Activated T-cell treated with anti-CD3 and anti-CD28 coated beads for 4 hours (primary cell): ENCODE results near the gene INSIG1.

ENCODE experiments used
- DNase-seq: peaks from one replicate; pipeline ENCODE4 v3.0.0-alpha.2; 2020

The INSIG1 gene

DNA sequence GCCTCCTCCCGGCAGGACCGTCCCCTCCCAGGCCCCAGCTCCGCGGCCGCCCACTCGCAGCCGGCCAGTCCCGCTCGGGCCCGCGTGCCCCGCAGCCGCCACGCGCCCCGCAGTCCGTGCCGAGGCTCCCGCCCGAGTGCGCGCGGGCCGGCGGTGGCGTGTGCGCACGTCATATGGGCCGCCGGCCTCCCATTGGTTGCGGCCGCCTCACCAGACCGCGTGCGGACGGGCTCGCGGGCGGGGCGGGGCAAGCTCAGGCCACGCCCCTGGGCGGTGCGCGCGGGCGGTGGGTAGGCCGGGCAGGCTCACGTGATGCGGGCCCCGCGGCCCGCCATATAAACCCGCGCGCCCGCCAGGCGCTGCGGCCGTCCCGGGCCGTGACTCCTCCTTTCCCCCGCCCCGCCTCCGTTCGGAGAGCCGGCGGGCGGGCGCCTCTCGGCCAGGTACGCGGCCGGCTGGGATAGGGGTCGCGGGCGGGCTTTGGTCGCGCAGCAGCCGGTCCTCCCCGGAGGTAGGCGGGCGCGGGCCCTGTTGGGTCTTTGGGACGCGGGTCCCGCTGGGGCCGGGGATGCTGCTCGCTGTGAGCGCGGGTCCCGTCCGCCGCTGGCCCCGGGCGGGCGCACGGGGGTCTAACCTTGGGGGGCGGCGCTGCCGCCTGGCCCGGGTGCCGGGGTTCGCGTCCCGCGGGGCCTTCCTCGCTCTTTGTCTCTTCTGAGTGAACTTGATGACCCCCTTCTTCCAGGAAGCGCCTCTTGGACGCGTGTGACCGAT, at the start of gene INSIG1:
Gene INSIG1, plus strand, starts transcription at position 362 of the 771 bp plus-strand sequence. Its CDS starts 408 bp downstream, at position 770.
- peak; percentile 86 for DNase-seq

DNA sequence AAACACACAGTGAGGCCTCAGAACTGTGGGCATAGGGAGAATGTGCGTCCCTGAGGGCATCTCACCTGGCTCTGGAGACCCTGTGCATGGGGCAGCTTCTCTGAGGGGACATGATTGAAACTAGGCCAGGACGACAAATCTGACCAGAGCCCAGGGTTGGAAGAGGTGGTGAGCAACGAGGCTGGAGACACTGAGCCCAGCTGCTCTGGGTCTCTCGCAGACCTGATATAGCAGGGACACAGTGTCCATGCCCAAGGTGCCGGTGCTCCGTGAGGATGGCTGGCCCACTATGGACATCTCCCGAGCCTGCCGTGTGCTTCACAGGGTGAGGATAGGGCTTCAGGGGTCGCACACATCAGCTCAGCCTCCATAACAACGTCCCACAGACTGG, 49.3 kb upstream of the INSIG1 start:
- DNase-seq, result no peak

DNA sequence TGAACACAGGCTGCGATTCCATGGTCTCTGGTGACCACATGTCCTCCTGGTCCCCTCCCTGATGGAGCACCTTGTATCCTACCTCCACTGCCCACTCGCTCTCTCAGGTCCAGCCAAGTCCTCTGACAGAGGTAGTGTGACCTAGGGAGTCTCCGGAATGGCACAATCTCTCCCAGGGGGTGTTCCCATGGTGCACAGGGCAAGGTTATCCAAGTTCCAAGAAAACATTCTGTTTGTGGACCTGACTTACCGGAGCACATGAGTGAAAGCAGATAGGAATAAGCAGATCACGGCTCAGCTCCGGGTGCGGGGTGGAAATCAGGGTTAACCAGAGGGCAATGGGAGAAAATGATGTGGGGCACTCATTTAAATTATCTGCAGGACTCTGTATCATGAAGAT, 45.8 kb upstream of the INSIG1 start:
- no peak for DNase-seq

DNA sequence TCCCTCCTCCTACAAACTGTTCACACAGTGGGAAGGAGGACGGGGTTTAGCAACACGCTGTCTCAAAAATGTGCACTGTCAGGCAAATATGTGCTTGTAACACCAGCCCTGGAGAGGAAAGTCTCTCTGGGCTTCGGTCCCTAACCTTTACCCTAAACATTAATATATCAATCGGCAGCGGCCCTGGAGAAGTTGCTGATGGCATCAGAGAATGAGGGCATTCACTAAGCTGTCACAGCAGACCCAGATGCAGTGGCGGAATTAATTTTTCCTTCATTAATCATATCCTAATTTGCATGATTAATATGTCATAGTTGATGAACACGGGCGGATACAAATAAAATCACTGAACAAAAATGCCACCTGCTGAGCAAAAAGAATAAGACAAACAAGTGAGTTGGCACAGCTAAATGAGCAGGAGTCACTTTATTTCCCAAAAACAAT, 45.2 kb upstream of the INSIG1 start:
- no peak for DNase-seq

DNA sequence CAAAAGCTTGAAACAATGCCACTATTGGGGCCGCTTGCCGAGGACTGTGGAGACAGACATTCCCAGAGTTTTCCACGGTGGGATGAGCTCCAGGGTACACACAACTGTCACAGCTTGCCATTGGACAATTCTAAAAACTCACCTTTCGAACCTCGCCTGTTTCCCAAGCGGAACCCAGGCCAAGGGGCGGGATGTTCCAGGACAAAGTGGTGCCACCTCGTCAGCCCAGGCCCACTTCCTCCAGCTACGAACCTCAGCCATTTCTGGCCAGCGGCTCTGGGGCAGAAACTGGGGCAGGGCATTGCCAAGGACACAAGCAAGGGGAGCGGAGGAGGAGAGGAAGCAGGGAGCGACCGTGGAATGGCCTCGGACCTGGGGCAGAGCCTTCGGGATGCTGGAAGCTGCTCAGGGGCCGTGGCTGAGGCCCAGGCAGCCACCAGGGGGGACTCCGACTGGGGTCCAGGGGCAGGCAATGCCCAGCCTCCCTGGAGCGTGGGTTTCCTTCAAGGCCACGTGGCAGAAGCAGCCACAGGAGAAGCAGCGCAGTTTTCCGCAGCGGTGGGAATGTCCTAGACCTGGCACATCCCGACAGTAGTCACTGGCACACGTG, 44.7 kb upstream of the INSIG1 start:
- no peak for DNase-seq

DNA sequence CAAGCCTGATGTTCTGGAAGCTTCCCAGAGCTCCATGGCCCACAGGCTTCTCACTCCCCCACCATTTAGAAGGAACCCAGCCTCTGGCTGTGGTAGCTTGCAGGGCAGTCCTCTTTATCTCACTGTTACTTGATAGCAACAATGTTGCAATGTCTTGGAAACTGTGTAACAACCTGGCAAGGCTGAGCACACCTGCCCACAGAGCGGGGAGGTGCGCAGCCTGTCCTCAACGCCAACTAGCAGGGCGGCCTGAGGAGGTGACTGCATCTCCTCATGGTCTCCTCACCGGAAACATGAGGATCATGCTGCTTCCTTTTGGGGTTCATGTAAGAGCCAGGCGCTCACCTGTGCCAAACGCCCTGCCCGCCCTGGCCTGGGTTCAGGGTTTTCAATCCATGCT, 43.7 kb upstream of the INSIG1 start:
- no peak for DNase-seq

- no peak for DNase-seq
These were observed 42.6 kb upstream of the INSIG1 start for GRCh38 chr7:155255071-155255470.

DNA sequence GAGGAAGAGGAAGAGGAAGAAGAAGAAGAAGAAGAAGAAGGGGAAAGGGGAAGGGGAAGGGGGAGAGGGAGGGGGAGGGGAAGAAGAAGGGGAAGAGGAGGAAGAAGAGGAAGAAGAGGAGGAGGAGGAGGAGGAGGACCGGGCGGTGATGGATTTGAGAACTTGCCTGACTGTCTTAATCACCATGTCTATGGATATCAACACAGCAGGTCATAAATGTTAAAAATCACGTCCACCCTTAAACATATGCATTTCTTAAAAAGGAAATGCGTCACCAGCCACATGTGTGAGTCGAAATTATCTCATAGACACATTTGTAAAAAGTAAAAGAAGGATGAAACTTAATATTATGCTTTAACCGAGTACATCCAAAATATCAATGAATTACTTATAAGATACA, 42.1 kb upstream of the INSIG1 start:
- no peak for DNase-seq

- DNase-seq, result no peak
These were observed 41.5 kb upstream of the INSIG1 start for GRCh38 chr7:155256081-155256760.

GRCh38 chr7:155256761-155257481, 40.8 kb upstream of the INSIG1 start:
- DNase-seq, result no peak

DNA sequence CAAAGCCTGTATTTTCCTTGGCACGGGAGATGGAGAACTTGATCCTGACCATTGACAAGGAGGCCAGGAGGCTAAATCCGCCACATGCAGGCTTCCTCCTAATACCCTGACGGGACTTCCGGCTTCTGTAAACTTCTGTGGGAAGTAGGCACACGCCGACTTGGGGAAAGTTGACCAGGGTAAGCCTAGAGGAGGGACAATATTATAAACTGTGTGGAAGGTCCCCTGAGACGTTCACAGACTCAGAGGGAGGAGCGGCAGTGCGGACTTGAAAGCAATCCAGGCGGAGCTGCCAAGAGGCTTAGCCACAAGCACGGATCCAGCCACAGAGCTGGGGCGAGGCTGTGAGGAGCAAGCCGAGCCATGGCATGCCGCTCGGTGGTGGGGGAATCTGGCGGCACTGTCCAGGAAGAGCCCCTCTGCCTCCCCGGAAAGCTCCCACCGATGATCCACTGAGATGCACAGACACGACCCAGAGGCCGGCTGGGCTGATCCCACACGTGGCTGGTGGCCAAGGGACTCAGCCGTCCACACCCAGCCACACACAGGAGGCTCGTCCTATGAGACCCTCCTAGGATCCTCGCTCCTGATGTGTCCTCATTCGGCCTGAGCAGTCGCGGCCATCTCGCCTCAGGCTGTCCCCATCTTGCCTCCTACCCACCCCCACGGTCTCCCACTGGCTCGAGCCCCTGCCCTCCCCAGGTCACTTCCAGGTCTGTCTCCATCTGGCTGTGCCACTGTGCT, 40.0 kb upstream of the INSIG1 start:
- no peak for DNase-seq

GRCh38 chr7:155258226-155258560, 39.5 kb upstream of the INSIG1 start:
- DNase-seq, result no peak

DNA sequence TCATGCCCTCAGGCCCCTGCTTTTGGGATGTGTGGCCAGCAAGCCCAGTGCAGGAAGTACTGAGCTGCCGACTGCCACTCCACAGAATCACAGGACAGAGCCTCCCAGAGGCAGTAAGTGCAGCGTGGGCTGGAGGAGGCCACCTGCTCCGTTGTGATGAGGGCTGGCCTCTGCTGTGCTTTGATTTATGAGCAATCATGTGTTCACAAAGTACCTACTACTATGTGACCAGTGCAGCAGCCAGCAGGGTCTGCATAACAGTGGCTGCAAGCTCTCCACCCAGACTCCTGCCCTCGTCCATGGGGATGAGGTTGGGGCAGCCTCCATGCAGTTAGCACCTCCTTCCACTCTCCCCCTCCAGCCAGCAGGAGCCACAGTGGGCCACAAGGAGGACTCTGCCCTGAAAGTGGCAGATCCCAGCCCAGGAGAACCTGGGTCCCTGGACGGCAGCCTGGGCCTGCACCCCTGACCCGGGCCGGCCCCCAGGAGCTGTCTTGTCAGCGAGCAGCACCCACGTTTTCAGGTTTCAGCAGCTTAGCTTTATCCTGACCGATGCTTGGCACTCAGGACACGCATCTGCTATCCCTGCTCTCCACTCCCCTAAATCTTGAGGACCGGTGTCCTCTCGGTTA, 37.7 kb upstream of the INSIG1 start:
- no peak for DNase-seq

GRCh38 chr7:155260498-155260872, 37.2 kb upstream of the INSIG1 start:
- no peak for DNase-seq

GRCh38 chr7:155261031-155261985, 36.4 kb upstream of the INSIG1 start:
- DNase-seq, result no peak

- DNase-seq, result no peak
These were observed 35.6 kb upstream of the INSIG1 start for GRCh38 chr7:155262031-155262430.

GRCh38 chr7:155263051-155263450, 34.6 kb upstream of the INSIG1 start:
- no peak for DNase-seq

DNA sequence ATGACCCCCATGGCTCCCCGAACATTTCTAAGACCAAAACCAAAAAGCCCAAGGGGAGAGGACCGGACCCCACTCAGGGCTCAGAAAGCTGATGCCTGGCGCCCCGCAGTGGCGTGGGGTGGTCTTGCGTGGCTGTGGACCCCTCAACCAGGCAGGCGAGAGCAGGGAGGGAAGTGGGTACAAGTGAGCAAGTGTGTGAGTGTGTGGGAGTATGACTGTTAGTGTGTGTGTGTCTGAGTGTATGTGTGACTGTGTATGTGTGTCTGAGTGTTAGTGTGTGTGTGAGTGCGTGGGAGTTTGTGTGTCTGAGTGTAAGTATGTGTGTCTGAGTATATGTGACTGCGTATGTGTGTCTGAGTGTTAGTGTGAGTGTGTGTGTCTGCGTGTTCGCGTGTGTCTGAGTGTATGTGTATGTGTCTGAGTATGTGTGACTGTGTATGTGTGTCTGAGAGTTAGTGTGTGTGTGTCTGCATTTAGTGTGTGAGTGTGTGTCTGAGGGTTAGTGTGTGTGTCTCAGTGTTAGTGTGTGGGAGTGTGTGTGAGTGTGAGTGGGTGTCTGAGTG, 34.0 kb upstream of the INSIG1 start:
- no peak for DNase-seq

GRCh38 chr7:155265144-155265543, 32.5 kb upstream of the INSIG1 start:
- DNase-seq, result no peak

- no peak for DNase-seq
These were observed 31.7 kb upstream of the INSIG1 start for GRCh38 chr7:155265961-155266360.

DNA sequence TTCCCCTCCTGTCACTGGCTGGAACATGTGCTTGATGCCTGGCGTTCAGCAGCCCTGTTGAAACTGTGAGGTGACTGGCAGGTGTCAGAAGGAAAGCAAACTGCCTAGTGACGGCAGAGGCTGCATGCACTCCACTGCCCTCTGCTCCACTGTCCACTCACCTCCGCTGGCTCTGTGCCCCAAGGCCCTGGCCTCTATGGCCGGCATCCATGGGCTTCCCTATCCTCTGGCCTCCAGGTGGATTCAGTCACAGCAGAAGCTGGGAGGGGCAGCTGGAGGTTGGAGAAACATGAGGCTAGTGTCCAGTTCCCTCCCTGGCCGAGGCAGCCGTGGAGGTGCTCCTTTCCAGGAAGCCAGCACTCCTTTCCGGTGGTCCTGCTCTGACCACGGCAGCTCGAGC, 31.2 kb upstream of the INSIG1 start:
- DNase-seq, result no peak
